Liver (tissue), 9 donors: Measurements from ENCODE around the gene TIAM1. TPM values are rescaled to one million over a fixed set of nuclear protein-coding genes. Genes with fewer than 3 reads are reported as not detected.

Experiments
- DNase-seq: peaks from one replicate; pipeline ENCODE4 v3.0.0-alpha.2; 2017; ENCODE audit warnings: low spot score
- H3K27ac ChIP-seq, 2 donors: one replicate each; pipeline ENCODE4 v1.7.0; 2013; ENCODE audit warnings: inconsistent platforms in 2 of 2, low read length in 2 of 2, control low read depth in 1 of 2, low read depth in 1 of 2, mild to moderate bottlenecking in 1 of 2
- H3K27me3 ChIP-seq, 4 donors: one replicate each; pipeline versions ENCODE4 v1.6.1 to v1.7.0; 2013; ENCODE audit warnings: low read length in 3 of 4, inconsistent platforms in 1 of 4, mild to moderate bottlenecking in 1 of 4, moderate library complexity in 1 of 4; ENCODE audit not compliant: control insufficient read depth in 4 of 4, insufficient read depth in 4 of 4
- H3K36me3 ChIP-seq, 4 donors: one replicate each; pipeline versions ENCODE4 v1.6.1 to v1.7.0; 2013; ENCODE audit warnings: low read length in 3 of 4, mild to moderate bottlenecking in 3 of 4, low read depth in 1 of 4, moderate library complexity in 1 of 4; ENCODE audit not compliant: control insufficient read depth in 4 of 4, insufficient read depth in 3 of 4
- H3K4me1 ChIP-seq, 4 donors: one replicate each; pipeline versions ENCODE4 v1.6.1 to v1.7.0; 2013; ENCODE audit warnings: low read length in 3 of 4, mild to moderate bottlenecking in 3 of 4, moderate library complexity in 1 of 4; ENCODE audit not compliant: control insufficient read depth in 4 of 4, insufficient read depth in 4 of 4
- H3K4me3 ChIP-seq, 3 donors: one replicate each; pipeline versions ENCODE4 v1.6.1 to v1.7.0; 2013; ENCODE audit warnings: low read length in 3 of 3, control low read depth in 1 of 3, low read depth in 1 of 3, mild to moderate bottlenecking in 1 of 3
- H3K9ac ChIP-seq, 2 donors: one replicate each; pipeline ENCODE4 v1.7.0; 2013; ENCODE audit warnings: low read length in 2 of 2, mild to moderate bottlenecking in 2 of 2, moderate library complexity in 2 of 2, control low read depth in 1 of 2, low read depth in 1 of 2
- H3K9me3 ChIP-seq, 4 donors: one replicate each; pipeline versions ENCODE4 v1.6.1 to v1.7.0; 2013; ENCODE audit warnings: low read length in 3 of 4; ENCODE audit not compliant: control insufficient read depth in 4 of 4
- CTCF ChIP-seq: fragments of 150-350 bp; IDR thresholded peaks from 2 replicates; pipeline ENCODE4 v1.5.1; 2017; ENCODE audit warnings: improper control_type of control experiment, low read depth, low read length; ENCODE audit not compliant: missing input control
- EGR1 ChIP-seq, 2 donors: IDR thresholded peaks; 2 replicates each; pipeline ENCODE4 v1.6.1; 2016 to 2018; ENCODE audit warnings: antibody characterized with exemption in 2 of 2, low read depth in 2 of 2
- FOXA1 ChIP-seq: IDR thresholded peaks from 2 replicates; pipeline ENCODE4 v1.6.1; 2016; ENCODE audit warnings: antibody characterized with exemption
- FOXA2 ChIP-seq: IDR thresholded peaks from 2 replicates; pipeline ENCODE4 v1.6.1; 2016; ENCODE audit warnings: antibody characterized with exemption
- GABPA ChIP-seq, 2 donors: IDR thresholded peaks in 1 of 2; conservative IDR thresholded peaks in 1 of 2; 2 replicates each; pipeline ENCODE4 v1.6.1; 2016; ENCODE audit warnings: antibody characterized with exemption in 2 of 2, mild to moderate bottlenecking in 1 of 2, moderate library complexity in 1 of 2
- HNF4A ChIP-seq, 2 donors: conservative IDR thresholded peaks; 2 replicates each; pipeline ENCODE4 v1.6.1; 2016; ENCODE audit warnings: antibody characterized with exemption in 2 of 2, mild to moderate bottlenecking in 2 of 2
- JUND ChIP-seq, 2 donors: IDR thresholded peaks; 2 replicates each; pipeline ENCODE4 v1.6.1; 2016; ENCODE audit warnings: antibody characterized with exemption in 2 of 2
- MAX ChIP-seq: IDR thresholded peaks from 2 replicates; pipeline ENCODE4 v1.6.1; 2016; ENCODE audit warnings: antibody characterized with exemption
- NR2F2 ChIP-seq: IDR thresholded peaks from 2 replicates; pipeline ENCODE4 v1.6.1; 2016; ENCODE audit warnings: antibody characterized with exemption
- RAD21 ChIP-seq, 2 donors: IDR thresholded peaks; 2 replicates each; pipeline ENCODE4 v1.6.1; 2016; ENCODE audit warnings: antibody characterized with exemption in 2 of 2, mild to moderate bottlenecking in 2 of 2
- RXRA ChIP-seq, 2 donors: IDR thresholded peaks; 2 replicates each; pipeline ENCODE4 v1.6.1; 2017 to 2018; ENCODE audit warnings: antibody characterized with exemption in 2 of 2, mild to moderate bottlenecking in 1 of 2
- TAF1 ChIP-seq: conservative IDR thresholded peaks from 2 replicates; pipeline ENCODE4 v1.6.1; 2016; ENCODE audit warnings: antibody characterized with exemption, mild to moderate bottlenecking
- YY1 ChIP-seq: IDR thresholded peaks from 2 replicates; pipeline ENCODE4 v1.6.1; 2016; ENCODE audit warnings: antibody characterized with exemption, mild to moderate bottlenecking
- WGBS: extraction: QIAGEN DNeasy Blood & Tissue Kit; methylation state at CpG from one replicate; pipeline ENCODE4 v1.1.7; 2013; 5-methylcytosine and 5-hydroxymethylcytosine counted together
- polyA plus RNA-seq, 2 donors: library from polyadenylated mRNA; stranded (reverse) in 1 of 2; unstranded in 1 of 2; fragments of 200-250 nt in 1 of 2; fragments of >200 nt in 1 of 2; fragmentation: Nextera tagmentation in 1 of 2; extraction: Ambion mirVana in 1 of 2; gene quantifications; one replicate each; pipeline versions ENCODE4 v1.2.1 to v1.2.3, GENCODE V29; 2013 to 2015
- total RNA-seq, 2 donors: library from RNA; depleted of rRNA; stranded (reverse); fragments of >200 nt; gene quantifications; one replicate each; pipeline ENCODE4 v1.2.3, GENCODE V29; 2014
- TF ChIP-seq, protein P1 (sequence below): IDR thresholded peaks from 2 replicates; pipeline ENCODE4 v1.6.1; 2016; ENCODE audit warnings: antibody characterized with exemption
- TF ChIP-seq, protein P2 (sequence below): IDR thresholded peaks from 2 replicates; pipeline ENCODE4 v1.6.1; 2016; ENCODE audit warnings: antibody characterized with exemption, mild to moderate bottlenecking
- donor health status: healthy.
- donor health status: healthy.
- donor health status: healthy.
- donor health status: healthy.
- donor health status: healthy.

The TIAM1 gene
- total and polyA plus RNA-seq, 4 donors: 3.0 to 7.4 (median 4.8) TPM

DNA sequence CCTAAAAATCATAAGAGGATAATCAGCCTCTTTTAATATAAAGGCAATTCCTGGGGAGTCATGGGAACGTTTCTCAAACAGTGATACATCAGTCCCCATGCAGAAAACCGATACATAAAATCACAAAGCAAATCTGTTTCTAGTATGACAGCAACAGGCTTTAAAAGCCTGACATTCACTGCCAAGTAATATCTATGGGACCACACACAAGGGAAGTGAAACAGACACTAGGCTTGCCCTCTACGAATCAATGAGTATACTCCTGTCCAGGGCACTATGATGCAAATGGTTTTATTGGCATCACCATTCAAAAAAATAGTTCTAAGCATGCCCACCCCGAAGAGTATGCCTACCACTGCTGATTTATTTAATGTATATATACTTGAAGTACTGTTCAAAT, 54.4 kb downstream of the TIAM1 start:
- H3K4me3 ChIP-seq: no peak overlapping the region
- no peaks in the 10 kb centered on the region for H3K4me1 ChIP-seq
- H3K9ac ChIP-seq: no peak overlapping the region
- H3K36me3 ChIP-seq: peaks cover 0 to 3% (median 0%) of the 10 kb centered on the region in 4 donors
- H3K27ac ChIP-seq: no peak overlapping the region
- H3K9me3 ChIP-seq: peaks cover 0 to 2% (median 0%) of the 10 kb centered on the region in 4 donors
- no peak for DNase-seq
- WGBS: 84% methylated on average over 4 of the region's 4 CpGs
- H3K27me3 ChIP-seq: no peaks in the 10 kb centered on the region
- TF ChIP-seq NR2F2 (no peak), FOXA2 (no peak), JUND (IDR thresholded peaks at IDR 0.05) (no peak), HNF4A (conservative IDR thresholded peaks at IDR 0.05) (no peak), EGR1 (IDR thresholded peaks at IDR 0.05; ENCODE audit: low read depth in 2 of 2) (no peak), GABPA (IDR thresholded peaks at IDR 0.05 in 1 of 2, conservative IDR thresholded peaks at IDR 0.05 in 1 of 2) (no peak), RXRA (IDR thresholded peaks at IDR 0.05) (no peak), TAF1 (no peak), RAD21 (IDR thresholded peaks at IDR 0.05) (no peak), YY1 (no peak)
- TF ChIP-seq, protein P1, sequence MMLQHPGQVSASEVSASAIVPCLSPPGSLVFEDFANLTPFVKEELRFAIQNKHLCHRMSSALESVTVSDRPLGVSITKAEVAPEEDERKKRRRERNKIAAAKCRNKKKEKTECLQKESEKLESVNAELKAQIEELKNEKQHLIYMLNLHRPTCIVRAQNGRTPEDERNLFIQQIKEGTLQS: no peak

DNA sequence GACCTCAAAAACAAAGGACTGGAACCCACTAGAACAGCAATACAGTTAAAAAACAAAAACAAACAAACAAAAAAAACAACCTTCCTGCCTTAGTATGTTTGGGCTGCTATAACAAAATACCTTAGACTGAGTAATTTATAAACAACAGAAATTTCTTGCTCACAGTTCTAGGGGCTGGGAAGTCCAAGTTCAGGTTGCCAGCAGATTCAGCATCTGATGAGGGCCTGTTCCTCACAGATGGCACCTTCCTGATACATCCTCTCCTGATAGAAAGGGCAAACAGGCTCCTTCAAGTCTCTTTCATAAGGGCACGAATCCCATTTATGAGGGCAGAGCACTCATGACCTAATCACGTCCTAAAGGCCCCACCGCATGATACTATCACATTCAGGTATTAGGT, 55.9 kb downstream of the TIAM1 start:
- Histone ChIP-seq H3K27ac (no peak overlapping the region), H3K4me1 (no peaks in the 10 kb centered on the region), H3K9me3 (peaks cover 0 to 2% (median 0%) of the 10 kb centered on the region in 4 donors), H3K4me3 (no peak overlapping the region), H3K27me3 (no peaks in the 10 kb centered on the region), H3K9ac (no peak overlapping the region), H3K36me3 (peaks cover 0 to 3% (median 0%) of the 10 kb centered on the region in 4 donors)
- DNase-seq: no peak
- TF ChIP-seq FOXA1: no peak
- no peak for TF ChIP-seq CTCF
- no peak for TF ChIP-seq YY1
- TF ChIP-seq, protein P1: no peak
- no peak for TF ChIP-seq RXRA (IDR thresholded peaks at IDR 0.05)
- TF ChIP-seq FOXA2: no peak
- no peak for TF ChIP-seq RAD21 (IDR thresholded peaks at IDR 0.05)
- TF ChIP-seq MAX: no peak
- no peak for TF ChIP-seq TAF1
- TF ChIP-seq GABPA (IDR thresholded peaks at IDR 0.05 in 1 of 2, conservative IDR thresholded peaks at IDR 0.05 in 1 of 2): no peak
- TF ChIP-seq, protein P2, sequence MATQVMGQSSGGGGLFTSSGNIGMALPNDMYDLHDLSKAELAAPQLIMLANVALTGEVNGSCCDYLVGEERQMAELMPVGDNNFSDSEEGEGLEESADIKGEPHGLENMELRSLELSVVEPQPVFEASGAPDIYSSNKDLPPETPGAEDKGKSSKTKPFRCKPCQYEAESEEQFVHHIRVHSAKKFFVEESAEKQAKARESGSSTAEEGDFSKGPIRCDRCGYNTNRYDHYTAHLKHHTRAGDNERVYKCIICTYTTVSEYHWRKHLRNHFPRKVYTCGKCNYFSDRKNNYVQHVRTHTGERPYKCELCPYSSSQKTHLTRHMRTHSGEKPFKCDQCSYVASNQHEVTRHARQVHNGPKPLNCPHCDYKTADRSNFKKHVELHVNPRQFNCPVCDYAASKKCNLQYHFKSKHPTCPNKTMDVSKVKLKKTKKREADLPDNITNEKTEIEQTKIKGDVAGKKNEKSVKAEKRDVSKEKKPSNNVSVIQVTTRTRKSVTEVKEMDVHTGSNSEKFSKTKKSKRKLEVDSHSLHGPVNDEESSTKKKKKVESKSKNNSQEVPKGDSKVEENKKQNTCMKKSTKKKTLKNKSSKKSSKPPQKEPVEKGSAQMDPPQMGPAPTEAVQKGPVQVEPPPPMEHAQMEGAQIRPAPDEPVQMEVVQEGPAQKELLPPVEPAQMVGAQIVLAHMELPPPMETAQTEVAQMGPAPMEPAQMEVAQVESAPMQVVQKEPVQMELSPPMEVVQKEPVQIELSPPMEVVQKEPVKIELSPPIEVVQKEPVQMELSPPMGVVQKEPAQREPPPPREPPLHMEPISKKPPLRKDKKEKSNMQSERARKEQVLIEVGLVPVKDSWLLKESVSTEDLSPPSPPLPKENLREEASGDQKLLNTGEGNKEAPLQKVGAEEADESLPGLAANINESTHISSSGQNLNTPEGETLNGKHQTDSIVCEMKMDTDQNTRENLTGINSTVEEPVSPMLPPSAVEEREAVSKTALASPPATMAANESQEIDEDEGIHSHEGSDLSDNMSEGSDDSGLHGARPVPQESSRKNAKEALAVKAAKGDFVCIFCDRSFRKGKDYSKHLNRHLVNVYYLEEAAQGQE: no peak
- 95% methylated on average over 3 of the region's 3 CpGs for WGBS
